HCT116 (cell line): ENCODE data around the gene RBX1. TPM values are rescaled to one million over a fixed set of nuclear protein-coding genes. Genes with fewer than 3 reads are reported as not detected.

ENCODE experiments used
- ATAC-seq: fragments of 200-7000 bp; cut with Tn5 transposase; 2 replicates; pipeline ENCODE4 v1.9.1; 2020; ENCODE audit warnings: mild to moderate bottlenecking, moderate library complexity
- BruUV-seq: library from RNA; stranded (reverse); fragments of 400-500 nt; replicated peaks from 2 replicates; lab custom pipeline; 2021; lab: Mats Ljungman, UMichigan
- CTCF ChIA-PET: fragments of 300-600 bp; sonication (Branson Sonifier 250); formaldehyde crosslinking; loops from one replicate; lab custom pipeline; 2021; ENCODE audit warnings: antibody characterized with exemption; lab: Charles Lee
- POLR2A ChIA-PET: fragments of 300-600, 350-600 bp; sonication (Branson Sonifier 250); formaldehyde crosslinking; loops from one replicate; lab custom pipeline; 2021; ENCODE audit warnings: antibody characterized with exemption; lab: Charles Lee
- RAD21 ChIA-PET, 2 experiments: fragments of 300-600 bp; sonication (Branson Sonifier 250); formaldehyde crosslinking; loops; one replicate each; lab custom pipeline; 2023; ENCODE audit warnings: low total read pairs in 2 of 2; ENCODE audit not compliant: uncharacterized antibody in 2 of 2, unreplicated experiment in 2 of 2, low non-redundant PET in 1 of 2; lab: Charles Lee
- DNase-seq: peaks from one replicate; pipeline ENCODE4 v3.0.0-alpha.2; 2010; ENCODE audit warnings: low read depth, low spot score
- H2AFZ ChIP-seq: fragments of 200-600 bp; shearing (Covaris generic), sonication (generic); 2 replicates; pipeline ENCODE4 v1.6.1; 2017; ENCODE audit warnings: low read depth, mixed run types, mixed read lengths, antibody characterized with exemption, low read length; ENCODE audit not compliant: poor library complexity, severe bottlenecking
- H3K27ac ChIP-seq: 2 replicates; pipeline ENCODE4 v1.5.1; 2012; ENCODE audit warnings: low read depth, low read length
- H3K27me3 ChIP-seq: fragments of 200-600 bp; sonication (generic); 2 replicates; pipeline ENCODE4 v1.6.1; 2016; ENCODE audit warnings: mixed run types, low read length, mixed read lengths; ENCODE audit not compliant: insufficient read depth
- H3K36me3 ChIP-seq, 2 experiments: fragments of 200-500 bp in 1 of 2; fragments of 200-600 bp in 1 of 2; sonication (Bioruptor generic) in 1 of 2; sonication (generic) in 1 of 2; 2 replicates each; pipeline versions ENCODE4 v1.5.1 to v1.6.1; 2014 to 2016; ENCODE audit warnings: low read length in 2 of 2, inconsistent platforms in 1 of 2, mixed read lengths in 1 of 2, mixed run types in 1 of 2; ENCODE audit not compliant: insufficient read depth in 2 of 2, control insufficient read depth in 1 of 2
- H3K4me1 ChIP-seq, 2 experiments: fragments of 200-600 bp in 1 of 2; sonication (generic) in 1 of 2; 2 replicates each; pipeline versions ENCODE4 v1.5.1 to v1.6.1; 2012 to 2017; ENCODE audit warnings: low read length in 2 of 2, inconsistent platforms in 1 of 2, mild to moderate bottlenecking in 1 of 2, mixed read lengths in 1 of 2, mixed run types in 1 of 2, moderate library complexity in 1 of 2; ENCODE audit not compliant: insufficient read depth in 2 of 2, control insufficient read depth in 1 of 2
- H3K4me2 ChIP-seq: fragments of 200-600 bp; sonication (generic); 2 replicates; pipeline ENCODE4 v1.6.1; 2017; ENCODE audit warnings: mixed run types, low read length, mixed read lengths
- H3K4me3 ChIP-seq, 2 experiments: fragments of 200-600 bp in 1 of 2; sonication (generic) in 1 of 2; replicated peaks in 1 of 2; 2 replicates each; pipeline ENCODE4 v1.5.1; 2011 to 2016; ENCODE audit warnings: low read length in 2 of 2, control low read depth in 1 of 2, low read depth in 1 of 2, mild to moderate bottlenecking in 1 of 2, mixed read lengths in 1 of 2, mixed run types in 1 of 2
- H3K79me2 ChIP-seq: fragments of 200-600 bp; sonication (generic); 2 replicates; pipeline ENCODE4 v1.6.1; 2017; ENCODE audit warnings: mild to moderate bottlenecking, mixed run types, low read length, moderate library complexity, mixed read lengths; ENCODE audit not compliant: insufficient read depth
- H3K9ac ChIP-seq: fragments of 200-600 bp; sonication (generic); 2 replicates; pipeline ENCODE4 v1.6.1; 2016; ENCODE audit warnings: low read length, mixed read lengths
- H3K9me2 ChIP-seq: fragments of 200-600 bp; sonication (generic), shearing (Covaris generic); 2 replicates; pipeline ENCODE4 v1.6.1; 2017; ENCODE audit warnings: mixed run types, mild to moderate bottlenecking, moderate library complexity; ENCODE audit not compliant: insufficient read depth
- H3K9me3 ChIP-seq, 2 experiments: fragments of 200-500 bp in 1 of 2; fragments of 200-600 bp in 1 of 2; sonication (Bioruptor generic) in 1 of 2; sonication (generic) in 1 of 2; 2 replicates each; pipeline ENCODE4 v1.6.1; 2014 to 2017; ENCODE audit warnings: low read length in 2 of 2, mixed read lengths in 2 of 2, inconsistent platforms in 1 of 2, low read depth in 1 of 2, mild to moderate bottlenecking in 1 of 2, mixed run types in 1 of 2, moderate library complexity in 1 of 2; ENCODE audit not compliant: control insufficient read depth in 1 of 2, insufficient read depth in 1 of 2
- H4K20me1 ChIP-seq: fragments of 200-600 bp; sonication (generic), shearing (Covaris generic); 2 replicates; pipeline ENCODE4 v1.6.1; 2017; ENCODE audit warnings: mixed run types, mild to moderate bottlenecking, moderate library complexity; ENCODE audit not compliant: insufficient read depth
- ATF3 ChIP-seq: IDR thresholded peaks from 2 replicates; pipeline ENCODE4 v1.6.1; 2012
- CBX3 ChIP-seq: IDR thresholded peaks from 2 replicates; pipeline ENCODE4 v1.6.1; 2012; ENCODE audit warnings: low read depth
- CEBPB ChIP-seq: IDR thresholded peaks from 2 replicates; pipeline ENCODE4 v1.6.1; 2012; ENCODE audit warnings: low read depth
- CTCF ChIP-seq, 3 experiments: fragments of 200-600 bp in 1 of 3; sonication (generic) in 1 of 3; IDR thresholded peaks in 2 of 3; conservative IDR thresholded peaks in 1 of 3; 2 replicates each; pipeline ENCODE4 v1.5.1; 2012 to 2017; ENCODE audit warnings: low read depth in 2 of 3, low read length in 2 of 3, antibody characterized with exemption in 1 of 3, borderline replicate concordance in 1 of 3, control low read depth in 1 of 3, mild to moderate bottlenecking in 1 of 3, mixed read lengths in 1 of 3, mixed run types in 1 of 3, moderate library complexity in 1 of 3; ENCODE audit not compliant: insufficient read depth in 1 of 3
- EGR1 ChIP-seq: IDR thresholded peaks from 2 replicates; pipeline ENCODE4 v1.6.1; 2012; ENCODE audit warnings: low read depth
- ELF1 ChIP-seq: IDR thresholded peaks from 2 replicates; pipeline ENCODE4 v1.6.1; 2012; ENCODE audit warnings: low read depth, borderline replicate concordance
- EZH2 ChIP-seq: fragments of 200-600 bp; sonication (generic); IDR thresholded peaks from 2 replicates; pipeline ENCODE4 v1.6.1; 2017; ENCODE audit warnings: antibody characterized with exemption, mixed run types
- FOSL1 ChIP-seq: IDR thresholded peaks from 2 replicates; pipeline ENCODE4 v1.6.1; 2012; ENCODE audit warnings: low read depth
- JUND ChIP-seq: IDR thresholded peaks from 2 replicates; pipeline ENCODE4 v1.6.1; 2012
- MAX ChIP-seq: IDR thresholded peaks from 2 replicates; pipeline ENCODE4 v1.6.1; 2012
- POLR2A ChIP-seq: IDR thresholded peaks from 2 replicates; pipeline ENCODE4 v1.7.0; 2011; ENCODE audit warnings: borderline replicate concordance; ENCODE audit not compliant: insufficient read depth, insufficient read length; ENCODE audit errors: extremely low read depth
- POLR2AphosphoS5 ChIP-seq: IDR thresholded peaks from 2 replicates; pipeline ENCODE4 v1.6.1; 2011; ENCODE audit warnings: mild to moderate bottlenecking, low read depth, low read length, moderate library complexity
- RAD21 ChIP-seq: IDR thresholded peaks from 2 replicates; pipeline ENCODE4 v1.6.1; 2012; ENCODE audit warnings: low read depth, mild to moderate bottlenecking
- SIN3A ChIP-seq: IDR thresholded peaks from 2 replicates; pipeline ENCODE4 v1.6.1; 2012; ENCODE audit warnings: low read depth
- SP1 ChIP-seq: IDR thresholded peaks from 2 replicates; pipeline ENCODE4 v1.6.1; 2012; ENCODE audit warnings: low read depth
- SRF ChIP-seq: IDR thresholded peaks from 2 replicates; pipeline ENCODE4 v1.6.1; 2012; ENCODE audit warnings: low read depth
- TCF7L2 ChIP-seq: IDR thresholded peaks from 2 replicates; pipeline ENCODE4 v1.7.0; 2011; ENCODE audit warnings: borderline replicate concordance, inconsistent platforms; ENCODE audit not compliant: insufficient read depth, insufficient read length; ENCODE audit errors: extremely low read depth
- YY1 ChIP-seq: IDR thresholded peaks from 2 replicates; pipeline ENCODE4 v1.6.1; 2011; ENCODE audit warnings: low read length, low read depth, moderate library complexity, mild to moderate bottlenecking; ENCODE audit not compliant: insufficient replicate concordance; ENCODE audit errors: extremely low read depth
- ZBTB33 ChIP-seq: IDR thresholded peaks from 2 replicates; pipeline ENCODE4 v1.6.1; 2011; ENCODE audit warnings: mild to moderate bottlenecking, low read length, moderate library complexity; ENCODE audit not compliant: insufficient replicate concordance; ENCODE audit errors: extremely low read depth
- ZNF274 ChIP-seq: fragments of 200-500 bp; sonication (Bioruptor generic); IDR thresholded peaks from 2 replicates; pipeline ENCODE4 v1.6.1; 2014; ENCODE audit warnings: mild to moderate bottlenecking, low read depth, low read length, inconsistent platforms
- intact Hi-C: fragments of 100-400 bp; cut with micrococcal nuclease; formaldehyde crosslinking; loops from 2 replicates; pipeline ENCODE4 v1.10.0; 2022
- total RNA-seq: library from RNA; stranded (reverse); gene quantifications from one replicate; pipeline ENCODE4 v1.2.1, GENCODE V29; 2021; ENCODE audit not compliant: unreplicated experiment

Gene RBX1
- total RNA-seq, 1 experiment from 2014 or later, result 51.2 TPM

GRCh38 chr22:40972587-40972986, 21.4 kb downstream of the RBX1 start:
- BruUV-seq, result no TSS peak
- no peak for DNase-seq
- 0 out of 2 replicates have a peak, but pooled peaks cover 3% of the 10 kb centered on the region for H3K79me2 ChIP-seq
- intact Hi-C loops, result no loop called here
- H3K4me2 ChIP-seq, result no peak overlapping the region
- H4K20me1 ChIP-seq, result no peaks in the 10 kb centered on the region
- H3K27me3 ChIP-seq, result no peaks in the 10 kb centered on the region
- H3K36me3 ChIP-seq, result peaks cover 20 to 21% of the 10 kb centered on the region in 2 experiments; a peak in 3 of 4 replicates
- no peak for ATAC-seq
- no peaks in the 10 kb centered on the region for H3K9me2 ChIP-seq
- no peaks in the 10 kb centered on the region for H3K4me1 ChIP-seq
- no peak overlapping the region for H3K4me3 ChIP-seq
- TF ChIP-seq SIN3A (no peak), POLR2AphosphoS5 (no peak), CBX3 (no peak), SP1 (no peak), POLR2A (no peak), ATF3 (no peak), CTCF (IDR thresholded peaks at IDR 0.05 in 2 of 3, conservative IDR thresholded peaks at IDR 0.05 in 1 of 3; ENCODE audit: borderline replicate concordance in 1 of 3, insufficient read depth in 1 of 3, low read depth in 2 of 3, low read length in 2 of 3) (no peak), TCF7L2 (no peak), FOSL1 (no peak), EGR1 (no peak), CEBPB (no peak), ELF1 (no peak), ZNF274 (no peak), YY1 (no peak), SRF (no peak), MAX (no peak), EZH2 (no peak), ZBTB33 (no peak), RAD21 (no peak), JUND (no peak)
- no peak overlapping the region for H2AFZ ChIP-seq
- H3K9me3 ChIP-seq, result no peaks in the 10 kb centered on the region
- H3K27ac ChIP-seq, result no peak overlapping the region
- RAD21 ChIA-PET, result no interaction called here
- CTCF ChIA-PET, result no interaction called here
- POLR2A ChIA-PET, result no interaction called here
- H3K9ac ChIP-seq, result no peak overlapping the region
